Gastrocnemius medialis (tissue), 4 donors: ENCODE results near the gene TMEM107.

Source experiments
- POLR2A ChIP-seq, 2 donors: fragments of 450-650 bp; IDR thresholded peaks; one replicate each; pipeline ENCODE4 v1.6.1; 2017; ENCODE audit warnings: antibody characterized with exemption in 2 of 2, mild to moderate bottlenecking in 2 of 2, moderate library complexity in 2 of 2
- TF ChIP-seq, protein P1 (sequence below), 5 experiments: fragments of 450-650 bp in 3 of 5; fragments of 200-600 bp in 2 of 5; sonication (generic) in 2 of 5; IDR thresholded peaks in 4 of 5; conservative IDR thresholded peaks in 1 of 5; 1 replicate in 4 of 5; 2 replicates in 1 of 5; pipeline ENCODE4 v1.5.1; 2016 to 2019; ENCODE audit warnings: antibody characterized with exemption in 5 of 5, mild to moderate bottlenecking in 3 of 5, moderate library complexity in 3 of 5

DNA sequence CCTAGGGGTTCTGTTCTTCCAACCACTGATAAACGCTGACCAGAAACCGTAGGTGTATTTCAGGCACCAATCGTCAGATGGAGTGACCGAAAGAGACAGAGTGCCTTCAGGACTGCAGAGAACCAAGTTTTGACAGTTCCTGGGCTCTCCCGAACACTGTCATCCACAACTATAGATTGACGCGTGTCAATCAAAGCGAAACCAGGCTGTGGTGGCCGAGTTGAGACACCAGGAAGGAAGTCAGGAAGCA lies 46.1 kb upstream of the TMEM107 start:
- TF ChIP-seq POLR2A (IDR thresholded peaks at IDR 0.05): no peak
- TF ChIP-seq, protein P1, sequence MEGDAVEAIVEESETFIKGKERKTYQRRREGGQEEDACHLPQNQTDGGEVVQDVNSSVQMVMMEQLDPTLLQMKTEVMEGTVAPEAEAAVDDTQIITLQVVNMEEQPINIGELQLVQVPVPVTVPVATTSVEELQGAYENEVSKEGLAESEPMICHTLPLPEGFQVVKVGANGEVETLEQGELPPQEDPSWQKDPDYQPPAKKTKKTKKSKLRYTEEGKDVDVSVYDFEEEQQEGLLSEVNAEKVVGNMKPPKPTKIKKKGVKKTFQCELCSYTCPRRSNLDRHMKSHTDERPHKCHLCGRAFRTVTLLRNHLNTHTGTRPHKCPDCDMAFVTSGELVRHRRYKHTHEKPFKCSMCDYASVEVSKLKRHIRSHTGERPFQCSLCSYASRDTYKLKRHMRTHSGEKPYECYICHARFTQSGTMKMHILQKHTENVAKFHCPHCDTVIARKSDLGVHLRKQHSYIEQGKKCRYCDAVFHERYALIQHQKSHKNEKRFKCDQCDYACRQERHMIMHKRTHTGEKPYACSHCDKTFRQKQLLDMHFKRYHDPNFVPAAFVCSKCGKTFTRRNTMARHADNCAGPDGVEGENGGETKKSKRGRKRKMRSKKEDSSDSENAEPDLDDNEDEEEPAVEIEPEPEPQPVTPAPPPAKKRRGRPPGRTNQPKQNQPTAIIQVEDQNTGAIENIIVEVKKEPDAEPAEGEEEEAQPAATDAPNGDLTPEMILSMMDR (IDR thresholded peaks at IDR 0.05 in 4 of 5, conservative IDR thresholded peaks at IDR 0.05 in 1 of 5): no peak
